ENCODE results near the gene THSD8. TPM values are rescaled to one million over a fixed set of nuclear protein-coding genes. Genes with fewer than 3 reads are reported as not detected.

Gene THSD8
- total and polyA plus RNA-seq, 4 experiments from 2014 or later: 1.5 to 4.4 (median 2.7) TPM

GRCh38 chr19:12770922-12771321 is 30.9 kb upstream of the THSD8 start:
- Histone ChIP-seq H3K27me3 (ENCODE audit: insufficient read depth, low read length) (no peaks in the 10 kb centered on the region), H3K36me3 (ENCODE audit: insufficient read depth, low read length) (no peaks in the 10 kb centered on the region), H3K4me3 (ENCODE audit: low read length in 2 of 2) (no peak overlapping the region), H3K27ac (ENCODE audit: low read depth, low read length) (no peak overlapping the region), H3K4me1 (ENCODE audit: insufficient read depth, low read length) (peaks cover 8% of the 10 kb centered on the region), H3K9me3 (ENCODE audit: control insufficient read depth in 1 of 2, low read length in 2 of 2) (no peaks in the 10 kb centered on the region)
- H3K4me1 Mint-ChIP-seq: peaks cover 10 to 16% (median 14%) of the 10 kb centered on the region in 4 donors
- H3K27me3 Mint-ChIP-seq: no peaks in the 10 kb centered on the region
- H3K36me3 Mint-ChIP-seq: no peaks in the 10 kb centered on the region
- ChIA-PET CTCF (ENCODE audit: partially characterized antibody) (interaction anchor here (1.0 to 27.8 kb wide), 5 partner anchors 11 to 77 kb away, joined by 3 to 906 read pairs (median 7); partner anchors contain the start of genes JUNB, PRDX2, RNASEH2A and THSD8), POLR2A (ENCODE audit: partially characterized antibody) (interaction anchor here (0.6 to 16.4 kb wide), 2 partner anchors 24 to 69 kb away, joined by 3 to 1162 read pairs; partner anchors contain the start of genes JUNB, PRDX2 and THSD8)
- no peak overlapping the region for H3K27ac Mint-ChIP-seq
- H3K4me3 Mint-ChIP-seq: no peak overlapping the region
- peaks cover 0 to 2% (median 0%) of the 10 kb centered on the region in 8 donors for H3K9me3 Mint-ChIP-seq
- intact Hi-C loops (cut with micrococcal nuclease): no loop called here
- peak in 1 of 5 donors; percentile 33 for DNase-seq

DNA sequence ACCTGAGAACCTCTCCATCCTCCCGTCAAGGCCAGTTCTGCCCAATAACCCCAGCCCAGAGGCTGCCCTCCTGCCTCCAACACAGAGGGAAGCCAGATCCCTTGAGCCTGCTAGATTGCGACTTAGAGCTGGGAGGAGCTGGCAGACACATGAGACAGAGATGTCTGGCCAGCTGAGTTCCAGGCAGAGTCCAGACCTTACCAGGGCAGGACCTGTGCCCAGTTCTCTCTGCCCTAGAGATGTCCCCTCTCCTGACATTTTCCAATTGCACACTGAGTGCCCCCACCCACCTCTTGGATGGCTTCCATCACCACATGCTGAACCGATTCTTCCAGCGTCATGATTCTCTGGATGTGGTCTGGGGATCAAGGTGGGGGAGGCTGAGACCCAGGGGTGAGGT is 29.5 kb upstream of the THSD8 start:
- no peaks in the 10 kb centered on the region for H3K9me3 ChIP-seq (ENCODE audit: control insufficient read depth in 1 of 2, low read length in 2 of 2)
- no peaks in the 10 kb centered on the region for H3K36me3 ChIP-seq (ENCODE audit: insufficient read depth, low read length)
- POLR2A ChIA-PET (ENCODE audit: partially characterized antibody): interaction anchor here (16.4 kb wide), 1 partner anchor 23 kb away, joined by 1162 read pairs; the partner anchor contains the start of genes JUNB, PRDX2 and THSD8
- no peaks in the 10 kb centered on the region for H3K9me3 Mint-ChIP-seq
- no peak overlapping the region for H3K27ac Mint-ChIP-seq
- intact Hi-C loops (cut with micrococcal nuclease): no loop called here
- H3K4me1 ChIP-seq (ENCODE audit: insufficient read depth, low read length): peaks cover 15% of the 10 kb centered on the region
- H3K36me3 Mint-ChIP-seq: no peaks in the 10 kb centered on the region
- H3K27me3 Mint-ChIP-seq: no peaks in the 10 kb centered on the region
- no peak overlapping the region for H3K4me3 Mint-ChIP-seq
- peaks cover 10 to 18% (median 16%) of the 10 kb centered on the region in 4 donors for H3K4me1 Mint-ChIP-seq
- no peaks in the 10 kb centered on the region for H3K27me3 ChIP-seq (ENCODE audit: insufficient read depth, low read length)
- CTCF ChIA-PET (ENCODE audit: partially characterized antibody): interaction anchor here (0.8 to 27.8 kb wide), 4 partner anchors 13 to 75 kb away, joined by 3 to 906 read pairs (median 18); partner anchors contain the start of genes JUNB, PRDX2, RNASEH2A and THSD8
- no peak overlapping the region for H3K4me3 ChIP-seq (ENCODE audit: low read length in 2 of 2)
- peak in 1 of 5 donors; percentile 30 for DNase-seq
- no peak overlapping the region for H3K27ac ChIP-seq (ENCODE audit: low read depth, low read length)

- ChIA-PET POLR2A (ENCODE audit: partially characterized antibody) (interaction anchor here (1.0 to 16.4 kb wide), 4 partner anchors 21 to 36 kb away, joined by 3 to 1162 read pairs (median 3); partner anchors contain the start of genes GET3, JUNB, PRDX2 and RNASEH2A), CTCF (ENCODE audit: partially characterized antibody) (interaction anchor here (3.1 to 27.8 kb wide), 4 partner anchors 9 to 73 kb away, joined by 17 to 906 read pairs (median 32); partner anchors contain the start of genes JUNB, PRDX2, RNASEH2A and THSD8)
- H3K4me1 Mint-ChIP-seq: peaks cover 15 to 30% (median 24%) of the 10 kb centered on the region in 4 donors
- H3K4me3 Mint-ChIP-seq: peak overlapping the region in 6 of 8 donors; percentile 3 to 67 (median 46)
- H3K36me3 Mint-ChIP-seq: no peaks in the 10 kb centered on the region
- Histone ChIP-seq H3K4me3 (ENCODE audit: low read length in 2 of 2) (no peak overlapping the region), H3K4me1 (ENCODE audit: insufficient read depth, low read length) (peaks cover 24% of the 10 kb centered on the region), H3K27me3 (ENCODE audit: insufficient read depth, low read length) (no peaks in the 10 kb centered on the region), H3K27ac (ENCODE audit: low read depth, low read length) (no peak overlapping the region), H3K9me3 (ENCODE audit: control insufficient read depth in 1 of 2, low read length in 2 of 2) (no peaks in the 10 kb centered on the region), H3K36me3 (ENCODE audit: insufficient read depth, low read length) (no peaks in the 10 kb centered on the region)
- no peaks in the 10 kb centered on the region for H3K9me3 Mint-ChIP-seq
- no peaks in the 10 kb centered on the region for H3K27me3 Mint-ChIP-seq
- DNase-seq: no peak
- intact Hi-C loops (cut with micrococcal nuclease): no loop called here
- peak overlapping the region in 4 of 7 donors; percentile 28 to 75 (median 67) for H3K27ac Mint-ChIP-seq
Observed at GRCh38 chr19:12773571-12773970, 28.3 kb upstream of the THSD8 start.

GRCh38 chr19:12774588-12775555 is 27.0 kb upstream of the THSD8 start, which contains the start of gene HOOK2:
HOOK2 (minus strand) TSS chr19:12775552; CDS start chr19:12775449, 103 bp downstream.
- intact Hi-C loops (cut with micrococcal nuclease): loop anchor here (1.0 kb wide), 2 partner anchors 9 to 41 kb away; partner anchors contain the start of gene TRIR

DNA sequence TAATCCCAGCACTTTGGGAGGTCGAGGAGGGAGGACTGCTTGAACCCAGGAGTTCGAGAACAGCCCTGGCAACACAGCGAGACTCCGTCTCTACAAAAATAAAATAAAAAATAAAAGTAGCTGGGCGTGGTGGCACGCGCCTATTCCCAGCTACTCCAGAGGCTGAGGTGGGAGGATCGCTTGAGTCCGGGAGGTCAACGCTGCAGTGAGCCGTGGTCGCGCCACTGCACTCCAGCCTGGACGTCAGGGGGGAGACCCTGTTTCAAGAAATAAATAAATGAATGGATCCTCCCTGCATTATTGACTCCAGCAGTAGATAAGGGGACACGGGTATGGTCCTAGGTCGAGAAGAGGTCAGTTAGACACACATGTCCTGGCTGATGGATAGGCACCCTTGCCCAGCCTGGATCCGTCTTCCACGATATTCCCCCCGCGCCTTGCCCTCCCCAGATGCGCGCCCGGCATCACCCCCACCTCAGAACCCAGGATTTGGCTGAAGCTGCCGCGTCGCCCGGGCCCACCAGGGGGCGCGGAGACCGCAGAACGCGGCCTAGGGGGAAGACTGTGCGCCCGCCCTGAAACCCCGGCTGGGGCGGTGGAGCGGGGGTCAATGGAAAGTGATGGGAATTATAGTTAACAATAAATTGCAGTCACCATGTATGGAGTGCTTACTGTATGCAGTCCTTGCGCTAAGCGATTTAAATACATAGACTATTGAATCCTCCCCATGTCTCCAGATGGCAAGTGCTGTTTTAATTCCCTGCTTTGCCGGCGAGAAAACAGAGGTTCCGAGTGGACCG is 24.5 kb upstream of the THSD8 start:
- H3K4me1 Mint-ChIP-seq: peaks cover 25 to 52% (median 35%) of the 10 kb centered on the region in 4 donors
- no peaks in the 10 kb centered on the region for H3K9me3 ChIP-seq (ENCODE audit: control insufficient read depth in 1 of 2, low read length in 2 of 2)
- CTCF ChIA-PET (ENCODE audit: partially characterized antibody): interaction anchor here (1.0 to 27.8 kb wide), 8 partner anchors 8 to 100 kb away, joined by 3 to 906 read pairs (median 10); partner anchors contain the start of genes JUNB, PRDX2, RNASEH2A and THSD8

More at GRCh38 chr19:12774588-12775555, 27.0 kb upstream of the THSD8 start, which contains the start of gene HOOK2:
- no peaks in the 10 kb centered on the region for H3K9me3 ChIP-seq (ENCODE audit: control insufficient read depth in 1 of 2, low read length in 2 of 2)
- Mint-ChIP-seq H3K27ac (peak within 1 kb of the TSS; percentile 81 to 92 (median 85)), H3K4me1 (peaks cover 18 to 37% (median 30%) of the 10 kb centered on the region in 4 donors), H3K27me3 (no peaks in the 10 kb centered on the region), H3K4me3 (peak within 1 kb of the TSS; percentile 76 to 88 (median 84)), H3K9me3 (no peaks in the 10 kb centered on the region), H3K36me3 (no peaks in the 10 kb centered on the region)
- H3K36me3 ChIP-seq (ENCODE audit: insufficient read depth, low read length): no peaks in the 10 kb centered on the region
- H3K27ac ChIP-seq (ENCODE audit: low read depth, low read length): peak within 1 kb of the TSS; percentile 79
- H3K4me1 ChIP-seq (ENCODE audit: insufficient read depth, low read length): peaks cover 33% of the 10 kb centered on the region
- H3K27me3 ChIP-seq (ENCODE audit: insufficient read depth, low read length): no peaks in the 10 kb centered on the region
- ChIA-PET CTCF (ENCODE audit: partially characterized antibody) (interaction anchor here (3.1 to 27.8 kb wide), 4 partner anchors 10 to 72 kb away, joined by 17 to 906 read pairs (median 32); partner anchors contain the start of genes JUNB, PRDX2, RNASEH2A and THSD8), POLR2A (ENCODE audit: partially characterized antibody) (interaction anchor here (0.6 to 16.4 kb wide), 7 partner anchors 9 to 330 kb away, joined by 3 to 1162 read pairs (median 3); partner anchors contain the start of genes DNASE2, JUNB, PRDX2 and RNASEH2A)
- H3K4me3 ChIP-seq (ENCODE audit: low read length in 2 of 2): peak within 1 kb of the TSS; percentile 39 to 62
- peak in 2 of 5 donors; percentile 41 to 70 for DNase-seq

More for the DNA sequence above, 24.5 kb upstream of the THSD8 start:
- Mint-ChIP-seq H3K9me3 (peaks cover 0 to 1% (median 0%) of the 10 kb centered on the region in 8 donors), H3K27ac (peak overlapping the region; percentile 92 to 97 (median 94)), H3K36me3 (peaks cover 0 to 2% of the 10 kb centered on the region in 2 donors), H3K27me3 (no peaks in the 10 kb centered on the region), H3K4me3 (peak overlapping the region; percentile 85 to 92 (median 87))
- intact Hi-C loops (cut with micrococcal nuclease): loop anchor here (1.0 kb wide), 1 partner anchor 19 kb away; no protein-coding TSS in a partner anchor
- no peaks in the 10 kb centered on the region for H3K36me3 ChIP-seq (ENCODE audit: insufficient read depth, low read length)
- POLR2A ChIA-PET (ENCODE audit: partially characterized antibody): interaction anchor here (0.5 to 16.4 kb wide), 11 partner anchors 11 to 1621 kb away, joined by 3 to 1162 read pairs (median 3); partner anchors contain the start of genes JUNB, PRDX2, RNASEH2A and THSD8
- H3K4me3 ChIP-seq (ENCODE audit: low read length in 2 of 2): peak overlapping the region; percentile 69 to 76
- peaks cover 42% of the 10 kb centered on the region for H3K4me1 ChIP-seq (ENCODE audit: insufficient read depth, low read length)
- H3K27me3 ChIP-seq (ENCODE audit: insufficient read depth, low read length): no peaks in the 10 kb centered on the region
- DNase-seq: peak; percentile 77 to 83 (median 80)
- H3K27ac ChIP-seq (ENCODE audit: low read depth, low read length): peak overlapping the region; percentile 86
